HepG2 (cell line): ENCODE measurements around the gene LGALS4. TPM values are rescaled to one million over a fixed set of nuclear protein-coding genes. Genes with fewer than 3 reads are reported as not detected.

Experiments
- ATAC-seq: fragments of 200-7000 bp; cut with Tn5 transposase; 3 replicates; pipeline ENCODE4 v1.9.1; 2020; ENCODE audit warnings: mild to moderate bottlenecking, moderate library complexity
- BruUV-seq: library from RNA; stranded (reverse); fragments of 400-500 nt; replicated peaks from 2 replicates; lab custom pipeline; 2021; lab: Mats Ljungman, UMichigan
- CTCF ChIA-PET: fragments of 300-600 bp; formaldehyde crosslinking; extraction: SDS; loops from one replicate; lab custom pipeline; 2021; ENCODE audit warnings: low total read pairs, inconsistent platforms, low intra/inter-chr PET ratio; lab: Yijun Ruan, JAX
- POLR2A ChIA-PET: fragments of 350-600 bp; sonication (Branson Sonifier 250); formaldehyde crosslinking; loops from one replicate; lab custom pipeline; 2020; ENCODE audit warnings: antibody characterized with exemption, inconsistent platforms; lab: Yijun Ruan, JAX
- DNase-seq: peaks from one replicate; pipeline ENCODE4 v3.0.0-alpha.2; 2015; ENCODE audit warnings: low spot score
- FAIRE-seq: peaks from 3 replicates; lab custom pipeline; 2011; peaks lifted over from hg19 to GRCh38; lab: Jason Lieb, UNC
- H2AFZ ChIP-seq: one replicate; pipeline ENCODE4 v1.6.1; 2011; ENCODE audit warnings: low read length, inconsistent platforms
- H3K27ac ChIP-seq: fragments of 300-600 bp; 3 replicates; pipeline ENCODE4 v1.8.0; 2011; ENCODE audit warnings: mixed run types, mild to moderate bottlenecking, mixed read lengths, low read length, inconsistent platforms; ENCODE audit not compliant: insufficient read depth; ENCODE audit errors: extremely low read length
- H3K27me3 ChIP-seq, 2 experiments: fragments of 200-600 bp in 1 of 2; 2 replicates in 1 of 2; 3 replicates in 1 of 2; pipeline versions ENCODE4 v1.6.0 to v1.8.0; 2011; ENCODE audit warnings: low read length in 2 of 2, mild to moderate bottlenecking in 2 of 2, moderate library complexity in 2 of 2, inconsistent platforms in 1 of 2; ENCODE audit not compliant: insufficient read depth in 2 of 2, control insufficient read depth in 1 of 2
- H3K36me3 ChIP-seq, 2 experiments: fragments of 200-600 bp in 1 of 2; replicated peaks in 1 of 2; 2 replicates in 1 of 2; 3 replicates in 1 of 2; pipeline versions ENCODE4 v1.5.1 to v1.8.0; 2011; ENCODE audit warnings: low read length in 2 of 2, inconsistent platforms in 1 of 2; ENCODE audit not compliant: insufficient read depth in 2 of 2, control insufficient read depth in 1 of 2
- H3K4me1 ChIP-seq: 2 replicates; pipeline ENCODE4 v1.5.1; 2012; ENCODE audit warnings: low read length, inconsistent platforms; ENCODE audit not compliant: insufficient read depth
- H3K4me2 ChIP-seq: 2 replicates; pipeline ENCODE4 v1.6.0; 2011; ENCODE audit warnings: low read depth, low read length, inconsistent platforms
- H3K4me3 ChIP-seq, 3 experiments: fragments of 200-600 bp in 1 of 3; sonication (generic), shearing (Covaris generic) in 1 of 3; replicated peaks in 1 of 3; 2 replicates each; pipeline ENCODE4 v1.5.1; 2011 to 2016; ENCODE audit warnings: low read length in 3 of 3, inconsistent platforms in 2 of 3, low read depth in 2 of 3, mild to moderate bottlenecking in 2 of 3, control low read depth in 1 of 3, mixed read lengths in 1 of 3; ENCODE audit not compliant: insufficient read depth in 1 of 3
- H3K79me2 ChIP-seq: one replicate; pipeline ENCODE4 v1.6.1; 2011; ENCODE audit warnings: low read length, inconsistent platforms; ENCODE audit not compliant: insufficient read depth
- H3K9ac ChIP-seq: 2 replicates; pipeline ENCODE4 v1.6.0; 2011; ENCODE audit warnings: mild to moderate bottlenecking, low read depth, low read length, inconsistent platforms; ENCODE audit not compliant: insufficient read depth
- H3K9me3 ChIP-seq: 2 replicates; pipeline ENCODE4 v1.5.1; 2012; ENCODE audit warnings: mild to moderate bottlenecking, low read length
- H4K20me1 ChIP-seq: 2 replicates; pipeline ENCODE4 v1.6.0; 2011; ENCODE audit warnings: inconsistent platforms, mild to moderate bottlenecking, low read length, moderate library complexity; ENCODE audit not compliant: insufficient read depth
- BHLHE40 ChIP-seq: IDR thresholded peaks from 2 replicates; pipeline ENCODE4 v1.6.1; 2011; ENCODE audit warnings: low read length, improper control_type of control experiment
- CBX5 ChIP-seq: sonication (generic); formaldehyde crosslinking; IDR thresholded peaks from 2 replicates; pipeline ENCODE4 v1.4.0; 2020; ENCODE audit warnings: missing genetic modification reagents, borderline replicate concordance
- FOXK1 ChIP-seq: sonication (generic); formaldehyde crosslinking; IDR thresholded peaks from 2 replicates; pipeline ENCODE4 v1.4.0; 2020; ENCODE audit warnings: low read depth, missing genetic modification reagents, borderline replicate concordance
- MTF2 ChIP-seq: sonication (generic); formaldehyde crosslinking; IDR thresholded peaks from 2 replicates; pipeline ENCODE4 v1.5.0; 2020; ENCODE audit warnings: missing genetic modification reagents, borderline replicate concordance
- NCOA2 ChIP-seq: sonication (generic); formaldehyde crosslinking; IDR thresholded peaks from 2 replicates; pipeline ENCODE4 v1.8.0; 2022; ENCODE audit warnings: inconsistent platforms
- NFKB2 ChIP-seq: sonication (generic); formaldehyde crosslinking; IDR thresholded peaks from 2 replicates; pipeline ENCODE4 v1.4.0; 2020; ENCODE audit warnings: missing genetic modification reagents, borderline replicate concordance
- NFYC ChIP-seq: IDR thresholded peaks from 2 replicates; pipeline ENCODE4 v1.6.1; 2016; ENCODE audit warnings: missing genetic modification reagents, missing compliant biosample characterization
- PRPF4 ChIP-seq: fragments of 200-400 bp; formaldehyde crosslinking; IDR thresholded peaks from 2 replicates; pipeline ENCODE4 v1.6.1; 2016; ENCODE audit warnings: low read length, low read depth; ENCODE audit not compliant: poor library complexity, severe bottlenecking
- SCMH1 ChIP-seq: sonication (generic); formaldehyde crosslinking; IDR thresholded peaks from 2 replicates; pipeline ENCODE4 v1.9.0; 2021; ENCODE audit warnings: missing genetic modification reagents, mild to moderate bottlenecking, borderline replicate concordance
- TCF12 ChIP-seq, 2 experiments: fragments of 450-650 bp in 1 of 2; sonication (generic) in 1 of 2; formaldehyde crosslinking in 1 of 2; IDR thresholded peaks; 2 replicates each; pipeline versions ENCODE4 v1.6.1 to v1.8.0; 2017 to 2022; ENCODE audit warnings: antibody characterized with exemption in 1 of 2, mild to moderate bottlenecking in 1 of 2, missing genetic modification reagents in 1 of 2, moderate library complexity in 1 of 2
- TRIM24 ChIP-seq: sonication (generic); formaldehyde crosslinking; IDR thresholded peaks from 2 replicates; pipeline ENCODE4 v1.8.0; 2022; ENCODE audit warnings: mild to moderate bottlenecking, missing genetic modification reagents
- ZBTB1 ChIP-seq: sonication (generic); formaldehyde crosslinking; IDR thresholded peaks from 2 replicates; pipeline ENCODE4 v1.4.0; 2020; ENCODE audit warnings: missing genetic modification reagents, borderline replicate concordance
- ZBTB7A ChIP-seq: sonication (generic); formaldehyde crosslinking; IDR thresholded peaks from 2 replicates; pipeline ENCODE4 v1.8.0; 2022; ENCODE audit warnings: mild to moderate bottlenecking, missing genetic modification reagents
- ZNF263 ChIP-seq: sonication (generic); formaldehyde crosslinking; IDR thresholded peaks from 2 replicates; pipeline ENCODE4 v1.4.0; 2020; ENCODE audit warnings: missing genetic modification reagents
- ZNF354B ChIP-seq: sonication (generic); formaldehyde crosslinking; IDR thresholded peaks from 2 replicates; pipeline ENCODE4 v1.8.0; 2022; ENCODE audit warnings: mild to moderate bottlenecking, missing genetic modification reagents
- ZNF709 ChIP-seq: sonication (generic); formaldehyde crosslinking; IDR thresholded peaks from 2 replicates; pipeline ENCODE4 v1.5.0; 2020; ENCODE audit warnings: mild to moderate bottlenecking, missing genetic modification reagents
- ZNF777 ChIP-seq: sonication (generic); formaldehyde crosslinking; IDR thresholded peaks from 2 replicates; pipeline ENCODE4 v1.4.0; 2020; ENCODE audit warnings: missing genetic modification reagents
- WGBS: methylation state at CpG from one replicate; pipeline ENCODE4 v1.1.6; 2017; ENCODE audit warnings: low lambda C conversion rate; 5-methylcytosine and 5-hydroxymethylcytosine counted together
- in situ Hi-C: cut with HindIII; loops from 2 replicates; pipeline ENCODE4 v1.10.0; 2017; ENCODE audit warnings: low pct_unique_long_range_greater_than_20kb; ENCODE audit not compliant: extremely low pct_ligation_motif_present
- intact Hi-C: fragments of 100-400 bp; cut with micrococcal nuclease; formaldehyde crosslinking; loops from one replicate; pipeline ENCODE4 v1.10.0; 2022; ENCODE audit not compliant: unreplicated experiment
- polyA plus RNA-seq, 8 experiments: library from polyadenylated mRNA; depleted of rRNA in 3 of 8; stranded (reverse) in 7 of 8; unstranded in 1 of 8; fragments of >200 nt; fragmentation: Illumina TruSeq in 4 of 8; extraction: Trizol in 4 of 8; gene quantifications; 2 replicates each; pipeline versions ENCODE4 v1.2.1 to v1.2.3, GENCODE V29; 2011 to 2016; ENCODE audit warnings: low read depth in 4 of 8, missing spikeins in 1 of 8, mixed read lengths in 1 of 8; ENCODE audit not compliant: insufficient read depth in 1 of 8
- total RNA-seq, 5 experiments: library from RNA; depleted of rRNA; stranded (reverse); fragments of >200 nt; fragmentation: Illumina TruSeq; extraction: Trizol; gene quantifications; 2 replicates each; pipeline ENCODE4 v1.2.3, GENCODE V29; 2016; ENCODE audit warnings: low read depth in 1 of 5
- TF ChIP-seq, protein P1 (sequence below): sonication (generic); formaldehyde crosslinking; IDR thresholded peaks from 2 replicates; pipeline ENCODE4 v1.4.0; 2020; ENCODE audit warnings: missing genetic modification reagents
- TF ChIP-seq, protein P2 (sequence below): sonication (generic); formaldehyde crosslinking; IDR thresholded peaks from 2 replicates; pipeline ENCODE4 v1.4.0; 2020; ENCODE audit warnings: mild to moderate bottlenecking, missing genetic modification reagents

Gene LGALS4
- total and polyA plus RNA-seq, 2 of the 13 experiments (the other 11 are each of a cell fraction or from before 2014, with no cell fraction given) = 0.24 to 0.71 TPM

DNA sequence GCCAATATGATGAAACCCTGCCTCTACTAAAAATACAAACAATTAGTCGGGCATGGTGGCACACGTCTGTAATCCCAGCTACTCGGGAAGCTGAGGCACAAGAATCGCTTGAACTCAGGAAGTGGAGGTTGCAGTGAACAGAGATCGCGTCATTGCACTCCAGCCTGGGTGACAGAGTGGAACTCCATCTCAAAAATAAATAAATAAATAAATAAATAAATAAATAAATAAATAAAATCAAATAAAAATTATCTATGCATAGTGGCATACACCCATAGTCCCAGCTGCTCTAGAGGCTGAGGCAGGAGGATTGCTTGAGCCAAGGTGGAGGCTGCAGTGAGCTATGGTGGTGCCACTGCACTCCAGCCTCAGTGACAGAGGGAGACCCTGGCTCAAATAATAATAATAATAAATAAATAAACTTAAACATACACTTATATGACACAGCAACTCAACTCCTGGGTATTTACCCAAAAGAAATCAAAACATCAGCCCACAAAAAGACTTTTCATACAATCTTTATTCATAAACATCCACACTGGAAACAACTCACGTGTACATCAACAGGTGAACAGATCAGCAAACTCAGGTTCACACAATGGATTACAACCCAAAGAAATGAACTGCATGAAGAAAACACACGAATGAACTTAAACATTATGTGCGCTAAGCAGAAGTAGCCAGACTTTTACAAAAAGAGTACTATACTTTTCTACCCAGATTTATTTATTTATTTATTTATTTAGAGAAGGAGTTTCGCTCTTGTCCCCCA is 46.3 kb downstream of the LGALS4 start:
- no peak overlapping the region for H3K9ac ChIP-seq
- no peak overlapping the region for H3K4me2 ChIP-seq
- H2AFZ ChIP-seq = no peak overlapping the region
- peaks cover 7% of the 10 kb centered on the region for H3K79me2 ChIP-seq
- CTCF ChIA-PET = no interaction called here
- H3K27ac ChIP-seq = no peak overlapping the region
- no peaks in the 10 kb centered on the region for H3K27me3 ChIP-seq
- DNase-seq = no peak
- 97% methylated on average over 10 of the region's 10 CpGs for WGBS
- intact Hi-C loops = no loop called here
- POLR2A ChIA-PET = no interaction called here
- no TSS peak for BruUV-seq
- no peak overlapping the region for H3K4me3 ChIP-seq
- no peaks in the 10 kb centered on the region for H4K20me1 ChIP-seq
- no peak for ATAC-seq
- peaks cover 34% of the 10 kb centered on the region for H3K4me1 ChIP-seq
- no peak for FAIRE-seq
- in situ Hi-C loops = no loop called here
- TF ChIP-seq BHLHE40 = no peak
- no peak for TF ChIP-seq TRIM24 (CRISPR knock-in tag)
- no peak for TF ChIP-seq CBX5 (CRISPR knock-in tag)
- TF ChIP-seq, protein P1, sequence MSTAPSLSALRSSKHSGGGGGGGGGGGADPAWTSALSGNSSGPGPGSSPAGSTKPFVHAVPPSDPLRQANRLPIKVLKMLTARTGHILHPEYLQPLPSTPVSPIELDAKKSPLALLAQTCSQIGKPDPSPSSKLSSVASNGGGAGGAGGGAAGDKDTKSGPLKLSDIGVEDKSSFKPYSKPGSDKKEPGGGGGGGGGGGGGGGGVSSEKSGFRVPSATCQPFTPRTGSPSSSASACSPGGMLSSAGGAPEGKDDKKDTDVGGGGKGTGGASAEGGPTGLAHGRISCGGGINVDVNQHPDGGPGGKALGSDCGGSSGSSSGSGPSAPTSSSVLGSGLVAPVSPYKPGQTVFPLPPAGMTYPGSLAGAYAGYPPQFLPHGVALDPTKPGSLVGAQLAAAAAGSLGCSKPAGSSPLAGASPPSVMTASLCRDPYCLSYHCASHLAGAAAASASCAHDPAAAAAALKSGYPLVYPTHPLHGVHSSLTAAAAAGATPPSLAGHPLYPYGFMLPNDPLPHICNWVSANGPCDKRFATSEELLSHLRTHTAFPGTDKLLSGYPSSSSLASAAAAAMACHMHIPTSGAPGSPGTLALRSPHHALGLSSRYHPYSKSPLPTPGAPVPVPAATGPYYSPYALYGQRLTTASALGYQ (CRISPR knock-in tag) = no peak
- TF ChIP-seq, protein P2, sequence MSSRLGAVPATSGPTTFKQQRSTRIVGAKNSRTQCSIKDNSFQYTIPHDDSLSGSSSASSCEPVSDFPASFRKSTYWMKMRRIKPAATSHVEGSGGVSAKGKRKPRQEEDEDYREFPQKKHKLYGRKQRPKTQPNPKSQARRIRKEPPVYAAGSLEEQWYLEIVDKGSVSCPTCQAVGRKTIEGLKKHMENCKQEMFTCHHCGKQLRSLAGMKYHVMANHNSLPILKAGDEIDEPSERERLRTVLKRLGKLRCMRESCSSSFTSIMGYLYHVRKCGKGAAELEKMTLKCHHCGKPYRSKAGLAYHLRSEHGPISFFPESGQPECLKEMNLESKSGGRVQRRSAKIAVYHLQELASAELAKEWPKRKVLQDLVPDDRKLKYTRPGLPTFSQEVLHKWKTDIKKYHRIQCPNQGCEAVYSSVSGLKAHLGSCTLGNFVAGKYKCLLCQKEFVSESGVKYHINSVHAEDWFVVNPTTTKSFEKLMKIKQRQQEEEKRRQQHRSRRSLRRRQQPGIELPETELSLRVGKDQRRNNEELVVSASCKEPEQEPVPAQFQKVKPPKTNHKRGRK (CRISPR knock-in tag) = no peak
- no peak for TF ChIP-seq ZNF777 (CRISPR knock-in tag)
- TF ChIP-seq ZBTB1 (CRISPR knock-in tag) = no peak
- TF ChIP-seq NCOA2 = no peak
- no peak for TF ChIP-seq FOXK1 (CRISPR knock-in tag)
- no peak for TF ChIP-seq SCMH1 (CRISPR knock-in tag)
- no peak for TF ChIP-seq MTF2 (CRISPR knock-in tag)
- TF ChIP-seq ZNF263 (CRISPR knock-in tag) = no peak
- TF ChIP-seq PRPF4 = no peak
- no peak for TF ChIP-seq TCF12 (IDR thresholded peaks at IDR 0.05)
- TF ChIP-seq TCF12 (CRISPR knock-in tag; IDR thresholded peaks at IDR 0.05) = no peak
- TF ChIP-seq ZNF354B = no peak
- TF ChIP-seq NFYC = no peak
- TF ChIP-seq ZNF709 (CRISPR knock-in tag) = no peak
- TF ChIP-seq ZBTB7A (CRISPR knock-in tag) = no peak
- no peak for TF ChIP-seq NFKB2 (CRISPR knock-in tag)
- H3K9me3 ChIP-seq = no peaks in the 10 kb centered on the region
- H3K36me3 ChIP-seq = no peaks in the 10 kb centered on the region
